BLaER1 (cell line): ENCODE data around the gene NPHP3.

Experiments
- H3K27ac ChIP-seq: shearing (Covaris generic); formaldehyde crosslinking; 2 replicates; pipeline ENCODE4 v1.8.1; 2022
- H3K27me3 ChIP-seq: shearing (Covaris generic); formaldehyde crosslinking; 2 replicates; pipeline ENCODE4 v1.8.1; 2022
- H3K36me3 ChIP-seq: shearing (Covaris generic); formaldehyde crosslinking; 2 replicates; pipeline ENCODE4 v1.8.1; 2022
- H3K4me1 ChIP-seq: shearing (Covaris generic); formaldehyde crosslinking; 2 replicates; pipeline ENCODE4 v1.8.1; 2022
- H3K4me2 ChIP-seq: shearing (Covaris generic); formaldehyde crosslinking; 2 replicates; pipeline ENCODE4 v1.8.1; 2022
- H3K4me3 ChIP-seq: shearing (Covaris generic); formaldehyde crosslinking; 2 replicates; pipeline ENCODE4 v1.8.1; 2022
- H3K9ac ChIP-seq: shearing (Covaris generic); formaldehyde crosslinking; 2 replicates; pipeline ENCODE4 v1.8.1; 2022
- H3K9me3 ChIP-seq: shearing (Covaris generic); formaldehyde crosslinking; 2 replicates; pipeline ENCODE4 v1.8.1; 2022
- H4K20me1 ChIP-seq: shearing (Covaris generic); formaldehyde crosslinking; 2 replicates; pipeline ENCODE4 v1.8.1; 2022
- Cebpa-rat ChIP-seq: shearing (Covaris generic); IDR thresholded peaks from 2 replicates; pipeline ENCODE4 v1.8.1; 2022

Gene NPHP3

DNA sequence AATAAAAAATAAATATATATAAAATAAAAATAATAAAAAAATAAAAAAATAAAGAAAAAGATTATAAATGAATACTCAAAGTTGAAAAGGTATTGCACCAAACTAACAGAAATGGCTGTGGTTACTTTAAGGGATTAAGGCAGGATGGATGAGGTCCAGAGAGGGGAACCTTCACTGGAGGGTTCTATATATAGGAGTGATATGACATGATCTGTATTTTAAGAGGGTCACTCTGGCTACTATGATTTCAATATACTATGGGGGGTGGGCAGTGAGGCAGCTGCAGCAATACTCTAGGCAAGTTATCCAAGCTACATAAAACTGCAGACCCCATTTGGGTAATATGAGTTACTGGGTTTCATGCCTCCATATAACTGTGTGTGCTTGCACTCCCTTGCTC lies 87.2 kb downstream of the NPHP3 start:
- no peaks in the 10 kb centered on the region for H4K20me1 ChIP-seq
- H3K9ac ChIP-seq, result no peak overlapping the region
- H3K4me1 ChIP-seq, result no peaks in the 10 kb centered on the region
- H3K4me2 ChIP-seq, result no peak overlapping the region
- no peaks in the 10 kb centered on the region for H3K27me3 ChIP-seq
- no peak for TF ChIP-seq Cebpa-rat
- H3K4me3 ChIP-seq, result no peak overlapping the region
- H3K27ac ChIP-seq, result no peak overlapping the region
- H3K36me3 ChIP-seq, result peaks cover 9% of the 10 kb centered on the region
- no peaks in the 10 kb centered on the region for H3K9me3 ChIP-seq
